ENCODE results near the gene APCDD1. TPM values are rescaled to one million over a fixed set of nuclear protein-coding genes. Genes with fewer than 3 reads are reported as not detected.
"Not testable (repeated sequence)": the region's sequence is repeated elsewhere in the genome, so short reads cannot be mapped to it uniquely, and the experiment has no call there.

Gene APCDD1
- total RNA-seq, 1 donor from 2014 or later, result not detected

- Mint-ChIP-seq H3K4me3 (peak overlapping the region; percentile 78), H3K27ac (peak overlapping the region; percentile 97), H3K36me3 (ENCODE audit: low read depth) (peaks cover 21% of the 10 kb centered on the region), H3K9me3 (no peaks in the 10 kb centered on the region), H3K4me1 (ENCODE audit: low read depth) (peaks cover 49% of the 10 kb centered on the region), H3K27me3 (ENCODE audit: insufficient read depth) (no peaks in the 10 kb centered on the region)
- no peak for DNase-seq (ENCODE audit: low spot score)
- intact Hi-C loops (cut with micrococcal nuclease), result loop anchor here (2.0 kb wide), 1 partner anchor 1379 kb away; the partner anchor contains the start of gene MPPE1
Measured at GRCh38 chr18:10530002-10530401, 75.6 kb downstream of the APCDD1 start.

DNA sequence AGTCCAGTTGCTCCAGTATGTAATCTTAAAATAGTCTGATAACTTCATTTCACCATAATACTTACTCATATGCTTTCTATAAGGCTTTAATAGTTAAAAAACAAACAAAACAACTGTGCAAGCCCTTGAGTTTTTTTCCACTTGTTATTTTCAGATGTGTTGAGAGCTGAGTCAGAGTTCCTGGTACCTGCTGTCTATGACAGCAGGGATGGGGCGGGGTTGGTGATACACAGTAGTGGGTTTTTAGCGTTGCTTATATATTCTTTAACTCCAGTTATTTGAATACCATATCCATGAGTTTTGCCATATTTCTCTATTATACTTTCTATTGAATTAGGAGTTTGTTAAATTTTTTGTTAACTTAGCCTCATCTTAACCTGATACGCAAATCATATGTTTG lies 76.4 kb downstream of the APCDD1 start:
- no peak for DNase-seq (ENCODE audit: low spot score)
- H3K9me3 Mint-ChIP-seq, result no peaks in the 10 kb centered on the region
- intact Hi-C loops (cut with micrococcal nuclease), result loop anchor here (2.0 kb wide), 1 partner anchor 1378 kb away; the partner anchor contains the start of gene MPPE1
- peaks cover 41% of the 10 kb centered on the region for H3K4me1 Mint-ChIP-seq (ENCODE audit: low read depth)
- H3K27ac Mint-ChIP-seq, result peak overlapping the region; percentile 97
- H3K27me3 Mint-ChIP-seq (ENCODE audit: insufficient read depth), result no peaks in the 10 kb centered on the region
- H3K36me3 Mint-ChIP-seq (ENCODE audit: low read depth), result peaks cover 19% of the 10 kb centered on the region
- peak overlapping the region; percentile 78 for H3K4me3 Mint-ChIP-seq

GRCh38 chr18:10533111-10533510 lies 78.7 kb downstream of the APCDD1 start:
- Mint-ChIP-seq H3K36me3 (ENCODE audit: low read depth) (peaks cover 24% of the 10 kb centered on the region), H3K27ac (no peak overlapping the region), H3K9me3 (no peaks in the 10 kb centered on the region), H3K4me1 (ENCODE audit: low read depth) (peaks cover 38% of the 10 kb centered on the region), H3K4me3 (no peak overlapping the region), H3K27me3 (ENCODE audit: insufficient read depth) (no peaks in the 10 kb centered on the region)
- intact Hi-C loops (cut with micrococcal nuclease), result no loop called here
- no peak for DNase-seq (ENCODE audit: low spot score)

DNA sequence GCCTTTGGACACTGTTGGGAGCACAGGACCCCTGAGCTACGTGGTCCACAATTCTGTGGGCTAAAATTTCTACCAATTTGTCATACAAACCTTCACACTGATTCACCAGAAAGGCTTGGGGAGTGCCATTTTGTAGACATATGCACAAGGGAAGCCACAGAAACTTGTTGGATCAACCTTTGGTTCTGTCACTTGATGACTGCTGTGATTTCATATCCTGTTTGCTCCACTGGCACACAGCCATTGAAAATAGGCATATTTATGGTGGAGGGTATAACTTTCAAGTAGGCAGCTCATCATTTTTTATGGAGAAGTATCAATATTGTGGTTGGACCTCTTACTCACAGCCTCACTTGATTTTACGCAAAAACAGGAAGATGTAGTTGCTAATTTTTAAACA lies 81.8 kb downstream of the APCDD1 start:
- intact Hi-C loops (cut with micrococcal nuclease), result no loop called here
- no peak for DNase-seq (ENCODE audit: low spot score)
- H3K36me3 Mint-ChIP-seq (ENCODE audit: low read depth), result peaks cover 39% of the 10 kb centered on the region
- peaks cover 15% of the 10 kb centered on the region for H3K4me1 Mint-ChIP-seq (ENCODE audit: low read depth)
- no peak overlapping the region for H3K27ac Mint-ChIP-seq
- no peaks in the 10 kb centered on the region for H3K9me3 Mint-ChIP-seq
- no peak overlapping the region for H3K4me3 Mint-ChIP-seq
- H3K27me3 Mint-ChIP-seq (ENCODE audit: insufficient read depth), result no peaks in the 10 kb centered on the region

DNA sequence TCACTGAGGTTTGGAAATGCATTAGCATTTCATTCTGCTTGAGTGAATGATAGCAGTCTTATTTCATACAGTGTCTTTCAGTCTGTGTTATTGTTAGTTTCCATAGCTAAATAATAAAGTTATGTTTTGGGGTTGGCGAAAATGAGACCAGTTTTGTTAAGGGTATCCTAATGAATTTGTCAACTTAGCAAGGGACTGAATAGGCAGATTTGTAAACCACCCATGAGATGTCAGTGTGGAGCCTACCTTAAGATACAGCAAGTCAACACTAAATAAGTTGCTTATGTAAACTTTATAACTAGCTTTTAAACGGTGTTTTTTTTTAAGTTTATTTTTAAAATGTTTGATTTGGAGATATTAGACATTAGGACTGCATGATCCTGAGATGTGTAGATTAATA lies 83.3 kb downstream of the APCDD1 start:
- H3K27ac Mint-ChIP-seq, result no peak overlapping the region
- no peaks in the 10 kb centered on the region for H3K9me3 Mint-ChIP-seq
- H3K4me3 Mint-ChIP-seq, result no peak overlapping the region
- peaks cover 15% of the 10 kb centered on the region for H3K4me1 Mint-ChIP-seq (ENCODE audit: low read depth)
- peaks cover 45% of the 10 kb centered on the region for H3K36me3 Mint-ChIP-seq (ENCODE audit: low read depth)
- no peaks in the 10 kb centered on the region for H3K27me3 Mint-ChIP-seq (ENCODE audit: insufficient read depth)
- DNase-seq (ENCODE audit: low spot score), result no peak
- intact Hi-C loops (cut with micrococcal nuclease), result no loop called here

DNA sequence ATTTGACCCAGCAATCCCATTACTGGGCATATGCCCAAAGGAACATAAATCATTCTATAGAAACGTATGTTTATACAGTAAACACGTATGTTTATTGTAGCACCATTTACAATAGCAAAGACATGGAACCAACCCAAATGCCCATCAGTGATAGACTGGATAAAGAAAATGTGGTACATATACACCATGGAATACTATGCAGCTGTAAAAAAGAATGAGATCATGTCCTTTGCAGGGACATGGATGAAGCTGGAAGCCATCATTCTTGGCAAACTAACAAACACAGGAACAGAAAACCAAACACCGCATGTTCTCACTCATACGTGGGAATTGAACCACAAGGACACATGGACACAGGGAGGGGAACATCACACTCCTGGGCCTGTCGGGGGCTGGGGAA lies 84.7 kb downstream of the APCDD1 start:
- H3K36me3 Mint-ChIP-seq (ENCODE audit: low read depth), result peaks cover 51% of the 10 kb centered on the region
- H3K27ac Mint-ChIP-seq; H3K9me3 Mint-ChIP-seq; H3K4me3 Mint-ChIP-seq; intact Hi-C loops (cut with micrococcal nuclease); DNase-seq (ENCODE audit: low spot score); H3K27me3 Mint-ChIP-seq (ENCODE audit: insufficient read depth): not testable (repeated sequence)
- H3K4me1 Mint-ChIP-seq (ENCODE audit: low read depth), result peaks cover 20% of the 10 kb centered on the region

Other genes starting within 250 kb of the APCDD1 start
- gene NAPG, start 71.4 kb downstream of the APCDD1 start, total RNA-seq, result 37.4 and 40.3 TPM in 2 replicates